NCI-H2196 treated with DMSO at 0.1 percent for 48 hours (cell line): Measurements from ENCODE around the gene CNGA3.
"Not testable (repeated sequence)": the region's sequence is repeated elsewhere in the genome, so short reads cannot be mapped to it uniquely, and the experiment has no call there.

Experiments used
- DNase-seq: peaks from one replicate; lab custom pipeline; 2025; ENCODE audit not compliant: unreplicated experiment; lab: John Stamatoyannopoulos, UW

The CNGA3 gene

DNA sequence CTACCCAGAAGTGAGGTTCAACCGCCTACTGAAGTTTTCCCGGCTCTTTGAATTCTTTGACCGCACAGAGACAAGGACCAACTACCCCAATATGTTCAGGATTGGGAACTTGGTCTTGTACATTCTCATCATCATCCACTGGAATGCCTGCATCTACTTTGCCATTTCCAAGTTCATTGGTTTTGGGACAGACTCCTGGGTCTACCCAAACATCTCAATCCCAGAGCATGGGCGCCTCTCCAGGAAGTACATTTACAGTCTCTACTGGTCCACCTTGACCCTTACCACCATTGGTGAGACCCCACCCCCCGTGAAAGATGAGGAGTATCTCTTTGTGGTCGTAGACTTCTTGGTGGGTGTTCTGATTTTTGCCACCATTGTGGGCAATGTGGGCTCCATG is 49.7 kb downstream of the CNGA3 start:
- DNase-seq: no peak

DNA sequence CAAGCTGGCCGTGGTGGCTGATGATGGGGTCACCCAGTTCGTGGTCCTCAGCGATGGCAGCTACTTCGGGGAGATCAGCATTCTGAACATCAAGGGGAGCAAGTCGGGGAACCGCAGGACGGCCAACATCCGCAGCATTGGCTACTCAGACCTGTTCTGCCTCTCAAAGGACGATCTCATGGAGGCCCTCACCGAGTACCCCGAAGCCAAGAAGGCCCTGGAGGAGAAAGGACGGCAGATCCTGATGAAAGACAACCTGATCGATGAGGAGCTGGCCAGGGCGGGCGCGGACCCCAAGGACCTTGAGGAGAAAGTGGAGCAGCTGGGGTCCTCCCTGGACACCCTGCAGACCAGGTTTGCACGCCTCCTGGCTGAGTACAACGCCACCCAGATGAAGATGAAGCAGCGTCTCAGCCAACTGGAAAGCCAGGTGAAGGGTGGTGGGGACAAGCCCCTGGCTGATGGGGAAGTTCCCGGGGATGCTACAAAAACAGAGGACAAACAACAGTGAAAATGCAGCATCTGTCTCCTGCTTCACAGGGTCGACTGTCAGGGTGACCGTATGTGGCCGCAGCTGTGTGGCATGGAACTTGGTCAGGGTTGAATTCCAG is 50.6 kb downstream of the CNGA3 start:
- DNase-seq: no peak

- DNase-seq: no peak
Observed at GRCh38 chr2:98399140-98399539, 52.9 kb downstream of the CNGA3 start.

DNA sequence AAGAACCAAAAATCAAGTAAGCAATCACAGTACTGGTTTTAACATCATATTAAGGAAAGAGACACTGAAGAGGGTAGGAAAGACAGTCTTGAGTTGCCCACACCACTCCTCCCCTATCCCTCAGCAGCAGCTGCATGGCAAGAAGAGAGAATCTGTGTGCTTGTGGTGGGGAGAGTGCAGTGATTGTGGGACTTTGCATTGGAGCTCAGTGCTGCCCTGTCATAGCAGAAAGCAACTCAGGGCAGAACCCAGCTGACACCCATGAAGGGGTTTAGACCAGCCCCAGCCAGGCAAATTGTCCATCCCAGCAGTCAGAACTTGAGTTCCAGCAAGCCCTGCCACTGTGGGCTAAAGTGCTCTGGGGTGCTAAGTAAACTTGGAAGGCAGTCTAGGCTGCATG is 57.6 kb downstream of the CNGA3 start:
- no peak for DNase-seq

GRCh38 chr2:98404556-98405250 is 58.4 kb downstream of the CNGA3 start:
- no peak for DNase-seq

GRCh38 chr2:98405301-98405700 is 59.0 kb downstream of the CNGA3 start:
- DNase-seq: no peak

DNA sequence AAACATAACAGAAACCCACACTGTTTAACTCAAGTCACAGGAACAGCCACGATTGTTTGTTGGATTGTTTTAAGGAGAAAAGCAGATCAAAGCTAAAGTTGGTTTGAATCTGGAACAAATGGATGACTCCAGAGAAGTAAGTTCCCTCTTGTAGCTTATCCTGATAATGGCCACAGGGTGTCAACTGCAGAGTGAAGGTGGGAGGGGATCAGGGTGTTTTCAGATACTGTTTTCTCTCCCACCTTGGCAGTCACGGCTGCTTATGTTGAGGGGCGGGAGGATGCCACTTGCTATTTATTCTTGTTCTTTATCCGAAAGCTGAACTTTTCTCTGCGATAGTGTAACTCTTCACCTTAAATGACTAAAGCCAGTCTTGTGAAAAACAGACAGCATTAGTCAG is 61.9 kb downstream of the CNGA3 start:
- no peak for DNase-seq

GRCh38 chr2:98412751-98413458 is 66.6 kb downstream of the CNGA3 start:
- peak; percentile 46 for DNase-seq

GRCh38 chr2:98414246-98414645 is 68.0 kb downstream of the CNGA3 start:
- DNase-seq: not testable (repeated sequence)

DNA sequence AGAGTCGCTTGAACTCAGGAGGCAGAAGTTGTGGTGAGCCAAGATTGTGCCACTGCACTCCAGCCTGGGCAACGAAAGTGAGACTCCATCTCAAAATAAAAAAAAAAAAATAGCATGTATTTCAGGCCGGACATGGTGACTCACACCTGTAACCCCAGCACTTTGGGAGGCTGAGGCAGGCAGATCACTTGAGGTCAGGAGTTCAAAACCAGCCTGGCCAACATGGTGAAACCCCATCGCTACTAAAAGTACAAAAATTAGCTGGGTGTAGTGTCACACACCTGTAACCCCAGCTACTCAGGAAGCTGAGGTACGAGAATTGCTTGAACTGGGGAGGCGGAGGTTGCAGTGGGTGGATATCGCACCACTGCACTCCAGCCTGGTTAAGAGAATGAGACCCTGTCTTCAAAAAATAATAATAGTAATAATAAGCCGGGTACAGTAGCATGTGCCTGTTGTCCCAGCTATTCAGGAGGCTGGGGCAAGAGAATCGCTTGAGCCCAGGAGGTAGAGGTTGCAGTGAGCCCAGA is 69.5 kb downstream of the CNGA3 start:
- DNase-seq: not testable (repeated sequence)

DNA sequence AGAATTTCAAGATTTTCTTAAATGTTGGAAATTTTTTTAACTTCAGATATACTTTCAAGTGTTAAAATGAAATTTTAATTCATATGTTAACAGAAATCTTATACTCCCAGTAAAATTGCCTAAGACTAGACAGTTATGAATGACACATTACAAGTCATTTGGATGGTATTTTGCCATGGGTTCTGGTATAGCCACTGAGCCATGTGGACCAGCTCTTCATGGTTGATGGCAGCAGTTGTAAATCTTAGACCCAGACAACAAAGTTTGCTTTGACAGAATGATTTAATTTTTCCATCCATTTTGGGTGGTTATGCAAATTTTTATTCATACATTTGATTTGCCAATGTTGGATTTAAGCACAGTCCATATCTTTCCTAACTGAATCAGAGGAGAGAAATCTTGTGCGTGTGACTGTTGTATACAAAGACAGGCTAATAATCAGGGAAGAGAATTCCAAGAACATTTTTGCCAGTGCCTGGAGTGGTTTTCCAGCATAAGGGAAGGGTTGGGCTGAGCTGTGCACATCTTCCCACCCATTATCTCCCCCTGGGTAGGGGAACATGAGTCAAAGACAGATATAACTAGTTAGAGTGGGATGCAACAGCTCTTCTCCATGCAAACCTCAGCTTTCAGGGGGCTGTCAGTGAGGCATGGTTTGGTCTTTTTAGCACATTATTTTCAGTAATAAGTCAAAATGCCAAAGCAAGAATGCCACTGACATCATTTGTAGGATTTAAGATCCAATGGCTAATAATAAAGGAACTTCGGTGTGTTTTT is 70.3 kb downstream of the CNGA3 start:
- DNase-seq: no peak

GRCh38 chr2:98419544-98419943 is 73.3 kb downstream of the CNGA3 start:
- no peak for DNase-seq

GRCh38 chr2:98419977-98420725 is 73.9 kb downstream of the CNGA3 start:
- no peak for DNase-seq

GRCh38 chr2:98422449-98422848 is 76.2 kb downstream of the CNGA3 start:
- DNase-seq: no peak

DNA sequence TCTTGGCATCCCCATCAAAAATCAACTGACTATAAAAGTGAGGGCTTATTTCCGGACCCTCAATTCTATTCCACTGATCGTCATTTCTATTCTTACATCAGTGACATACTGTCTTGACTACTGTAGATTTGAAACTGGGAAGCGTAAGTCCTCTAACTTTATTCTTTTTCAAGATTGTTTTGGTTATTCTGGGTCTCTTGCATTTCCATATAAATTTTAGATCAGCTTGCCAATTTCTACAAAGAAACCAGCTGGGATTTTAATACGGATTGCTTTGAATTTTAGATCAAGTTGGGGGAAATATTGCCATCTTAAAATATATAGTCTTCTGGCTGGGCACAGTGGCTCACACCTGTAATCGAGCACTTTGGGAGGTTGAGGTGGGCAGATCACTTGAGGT is 80.5 kb downstream of the CNGA3 start:
- no peak for DNase-seq

DNA sequence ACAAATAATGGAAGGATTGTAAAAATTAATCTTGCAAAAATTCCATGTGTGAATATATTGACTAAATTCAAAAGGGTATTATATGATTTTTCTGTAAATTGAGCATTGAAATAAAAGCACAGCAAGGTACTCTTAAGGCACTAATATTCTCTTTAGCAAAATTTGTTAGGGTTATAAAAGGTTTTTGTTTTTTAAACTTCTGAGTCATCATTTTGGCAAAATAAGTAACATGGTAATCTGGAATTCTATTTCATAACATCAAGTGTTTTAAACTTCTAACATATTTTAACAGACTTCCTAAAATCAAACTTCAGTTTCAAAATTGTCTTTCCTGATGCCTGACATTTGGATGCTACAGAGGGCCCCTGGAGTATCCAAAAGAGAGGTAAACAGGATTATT is 85.9 kb downstream of the CNGA3 start:
- DNase-seq: no peak

- DNase-seq: no peak
Observed at GRCh38 chr2:98433363-98433964, 87.2 kb downstream of the CNGA3 start.

GRCh38 chr2:98434492-98434891 is 88.2 kb downstream of the CNGA3 start:
- DNase-seq: no peak

GRCh38 chr2:98435670-98436069 is 89.4 kb downstream of the CNGA3 start:
- not testable (repeated sequence) for DNase-seq

DNA sequence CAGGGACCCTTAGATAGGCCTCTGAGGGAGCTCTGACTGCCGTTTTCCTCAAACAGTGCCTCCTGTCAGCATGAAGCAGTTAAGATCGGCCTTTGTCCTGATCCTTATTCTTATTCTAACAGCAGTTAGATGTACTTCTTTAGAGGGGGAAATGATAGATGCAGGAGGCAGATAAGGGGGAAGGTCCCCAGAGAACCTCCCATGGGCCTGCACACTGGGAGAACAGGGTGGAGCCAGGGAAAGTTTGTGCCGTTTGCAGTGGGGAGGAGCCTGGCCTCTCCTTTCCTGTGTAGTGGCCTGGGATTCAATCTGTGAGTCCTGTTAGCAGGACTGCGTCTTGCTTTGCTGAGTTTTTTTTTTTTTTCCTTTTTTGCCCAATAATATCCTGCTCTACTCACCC is 90.5 kb downstream of the CNGA3 start:
- no peak for DNase-seq
